H9 (cell line): ENCODE measurements around the gene APC. TPM values are rescaled to one million over a fixed set of nuclear protein-coding genes. Genes with fewer than 3 reads are reported as not detected.

ENCODE experiments used
- DNase-seq: peaks from one replicate; pipeline ENCODE4 v3.0.0-alpha.2; 2017
- H2AFZ ChIP-seq: one replicate; pipeline ENCODE4 v1.6.1; 2013; ENCODE audit warnings: mild to moderate bottlenecking, low read length, control low read depth, moderate library complexity
- H2AK5ac ChIP-seq: 2 replicates; pipeline ENCODE4 v1.6.1; 2013; ENCODE audit warnings: low read length, control low read depth, mixed read lengths; ENCODE audit not compliant: insufficient read length
- H2BK120ac ChIP-seq: one replicate; pipeline ENCODE4 v1.6.1; 2013; ENCODE audit warnings: low read depth, mild to moderate bottlenecking, low read length, control low read depth, inconsistent platforms; ENCODE audit not compliant: poor library complexity, severe bottlenecking
- H2BK12ac ChIP-seq: 2 replicates; pipeline ENCODE4 v1.6.1; 2013; ENCODE audit warnings: low read length, control low read depth, mixed read lengths, low read depth; ENCODE audit not compliant: insufficient read length
- H2BK15ac ChIP-seq: 2 replicates; pipeline ENCODE4 v1.6.1; 2013; ENCODE audit warnings: low read depth, low read length, control low read depth
- H2BK20ac ChIP-seq: one replicate; pipeline ENCODE4 v1.6.1; 2013; ENCODE audit warnings: low read depth, mild to moderate bottlenecking, low read length, control low read depth, inconsistent platforms; ENCODE audit not compliant: poor library complexity, severe bottlenecking
- H2BK5ac ChIP-seq: 2 replicates; pipeline ENCODE4 v1.6.1; 2013; ENCODE audit warnings: low read length, control low read depth, mixed read lengths; ENCODE audit not compliant: insufficient read length
- H3K14ac ChIP-seq: 2 replicates; pipeline ENCODE4 v1.6.1; 2013; ENCODE audit warnings: low read length, control low read depth; ENCODE audit not compliant: insufficient read depth
- H3K18ac ChIP-seq: 2 replicates; pipeline ENCODE4 v1.6.1; 2013; ENCODE audit warnings: low read depth, mild to moderate bottlenecking, mixed read lengths, low read length, control low read depth; ENCODE audit not compliant: insufficient read length
- H3K23ac ChIP-seq: 2 replicates; pipeline ENCODE4 v1.6.1; 2013; ENCODE audit warnings: low read length, control low read depth, mixed read lengths, low read depth; ENCODE audit not compliant: insufficient read length
- H3K23me2 ChIP-seq: 2 replicates; pipeline ENCODE4 v1.6.1; 2013; ENCODE audit warnings: low read depth, mild to moderate bottlenecking, mixed read lengths, low read length, control low read depth; ENCODE audit not compliant: insufficient read length, poor library complexity, severe bottlenecking
- H3K27ac ChIP-seq: 2 replicates; pipeline ENCODE4 v1.5.1; 2013; ENCODE audit warnings: low read length, control low read depth, mixed read lengths, low read depth; ENCODE audit not compliant: insufficient read length
- H3K27me3 ChIP-seq: 2 replicates; pipeline ENCODE4 v1.6.1; 2013; ENCODE audit warnings: low read length, control low read depth, inconsistent platforms; ENCODE audit not compliant: insufficient read depth
- H3K4ac ChIP-seq: 2 replicates; pipeline ENCODE4 v1.6.1; 2013; ENCODE audit warnings: low read depth, mild to moderate bottlenecking, control low read depth, inconsistent platforms, low read length, moderate library complexity
- H3K4me1 ChIP-seq: 2 replicates; pipeline ENCODE4 v1.6.1; 2013; ENCODE audit warnings: low read length, control low read depth, inconsistent platforms; ENCODE audit not compliant: insufficient read depth
- H3K4me2 ChIP-seq: 2 replicates; pipeline ENCODE4 v1.6.1; 2013; ENCODE audit warnings: low read length, control low read depth, mixed read lengths; ENCODE audit not compliant: insufficient read length, insufficient read depth
- H3K56ac ChIP-seq: 2 replicates; pipeline ENCODE4 v1.6.1; 2013; ENCODE audit warnings: low read depth, mild to moderate bottlenecking, mixed read lengths, low read length, control low read depth; ENCODE audit not compliant: insufficient read length
- H3K79me1 ChIP-seq: 2 replicates; pipeline ENCODE4 v1.6.1; 2013; ENCODE audit warnings: low read depth, mild to moderate bottlenecking, moderate library complexity, low read length, control low read depth, inconsistent platforms; ENCODE audit not compliant: insufficient read depth, poor library complexity, severe bottlenecking
- H3K79me2 ChIP-seq: 2 replicates; pipeline ENCODE4 v1.6.1; 2013; ENCODE audit warnings: low read length, control low read depth, inconsistent platforms; ENCODE audit not compliant: insufficient read depth
- H3K9ac ChIP-seq: 2 replicates; pipeline ENCODE4 v1.6.1; 2013; ENCODE audit warnings: low read length, control low read depth, mixed read lengths; ENCODE audit not compliant: insufficient read length; ENCODE audit errors: extremely low read depth
- H3K9me3 ChIP-seq: one replicate; pipeline ENCODE4 v1.6.1; 2013; ENCODE audit warnings: low read depth, low read length, inconsistent platforms; ENCODE audit not compliant: control insufficient read depth
- H3T11ph ChIP-seq: one replicate; pipeline ENCODE4 v1.6.1; 2013; ENCODE audit warnings: mild to moderate bottlenecking, low read length, control low read depth, inconsistent platforms
- H4K20me1 ChIP-seq: one replicate; pipeline ENCODE4 v1.6.1; 2013; ENCODE audit not compliant: control insufficient read depth, insufficient read length, insufficient read depth
- H4K5ac ChIP-seq: 2 replicates; pipeline ENCODE4 v1.6.1; 2013; ENCODE audit warnings: low read depth, mild to moderate bottlenecking, mixed read lengths, low read length, control low read depth; ENCODE audit not compliant: insufficient read length
- H4K8ac ChIP-seq: replicated peaks from 2 replicates; pipeline ENCODE4 v1.6.1; 2013; ENCODE audit warnings: low read length, control low read depth, mixed read lengths, low read depth; ENCODE audit not compliant: insufficient read length
- H4K91ac ChIP-seq: 2 replicates; pipeline ENCODE4 v1.6.1; 2013; ENCODE audit warnings: low read depth, mild to moderate bottlenecking, moderate library complexity, mixed read lengths, low read length, control low read depth; ENCODE audit not compliant: insufficient read length
- H3K27ac Mint-ChIP-seq, 3 experiments: 2 replicates in 2 of 3; 3 replicates in 1 of 3; pipeline ENCODE4 v1.8.0; 2020 to 2021; ENCODE audit warnings: mixed read lengths in 3 of 3, mild to moderate bottlenecking in 1 of 3, moderate library complexity in 1 of 3
- H3K27me3 Mint-ChIP-seq: 2 replicates; pipeline ENCODE4 v1.8.0; 2021; ENCODE audit warnings: low read depth, mild to moderate bottlenecking, moderate library complexity, mixed read lengths
- H3K36me3 Mint-ChIP-seq, 3 experiments: 2 replicates in 2 of 3; 3 replicates in 1 of 3; pipeline ENCODE4 v1.8.0; 2020 to 2021; ENCODE audit warnings: low read depth in 3 of 3, mixed read lengths in 3 of 3; ENCODE audit not compliant: insufficient read depth in 1 of 3
- H3K4me1 Mint-ChIP-seq, 2 experiments: 2 replicates each; pipeline ENCODE4 v1.8.0; 2020; ENCODE audit warnings: mixed read lengths in 2 of 2
- H3K4me3 Mint-ChIP-seq, 2 experiments: 2 replicates in 1 of 2; 3 replicates in 1 of 2; pipeline ENCODE4 v1.8.0; 2020 to 2021; ENCODE audit warnings: mild to moderate bottlenecking in 2 of 2, mixed read lengths in 2 of 2, moderate library complexity in 1 of 2
- H3K9me3 Mint-ChIP-seq, 2 experiments: 2 replicates in 1 of 2; 3 replicates in 1 of 2; pipeline ENCODE4 v1.8.0; 2020; ENCODE audit warnings: mild to moderate bottlenecking in 2 of 2, mixed read lengths in 2 of 2, moderate library complexity in 1 of 2
- CTCF ChIP-seq: fragments of 200-600 bp; sonication (generic); conservative IDR thresholded peaks from 3 replicates; pipeline ENCODE4 v1.8.0; 2021; ENCODE audit warnings: antibody characterized with exemption, mild to moderate bottlenecking
- WGBS: extraction: QIAGEN DNeasy Blood & Tissue Kit; methylation state at CpG from one replicate; pipeline ENCODE4 v1.1.7; 2013; ENCODE audit warnings: missing lambda C conversion rate, low lambda C conversion rate, mixed read lengths; ENCODE audit not compliant: insufficient read length; ENCODE audit errors: extremely low coverage; 5-methylcytosine and 5-hydroxymethylcytosine counted together
- total RNA-seq: library from RNA; stranded (reverse); gene quantifications from 2 replicates; pipeline ENCODE4 v1.2.1, GENCODE V29; 2021

The APC gene
- total RNA-seq, 1 experiment from 2014 or later, result 29.3 TPM

- no peak overlapping the region for H2AK5ac ChIP-seq
- no peak overlapping the region for H2BK15ac ChIP-seq
- H2BK5ac ChIP-seq, result no peak overlapping the region
- no peak for TF ChIP-seq CTCF
- H3K27me3 ChIP-seq, result no peaks in the 10 kb centered on the region
- no peak overlapping the region for H3K27ac ChIP-seq
- no peak overlapping the region for H4K5ac ChIP-seq
- peaks cover 31 to 34% of the 10 kb centered on the region in 2 experiments for H3K4me1 Mint-ChIP-seq
- H3K4ac ChIP-seq, result no peak overlapping the region
- peaks cover 4% of the 10 kb centered on the region for H3K79me1 ChIP-seq
- H3K9ac ChIP-seq, result no peak overlapping the region
- no peak overlapping the region for H2AFZ ChIP-seq
- H2BK12ac ChIP-seq, result no peak overlapping the region
- no peak overlapping the region for H3K27ac Mint-ChIP-seq
- no peak overlapping the region for H3K4me3 Mint-ChIP-seq
- H3K14ac ChIP-seq, result no peak overlapping the region
- peaks cover 0 to 4% (median 3%) of the 10 kb centered on the region in 3 experiments; a peak in 4 of 7 replicates for H3K36me3 Mint-ChIP-seq
- H4K8ac ChIP-seq, result no peak overlapping the region
- no peaks in the 10 kb centered on the region; the same call in none of the 2 replicates for H3K27me3 Mint-ChIP-seq
- no CpG with 5 or more reads among the region's 4 CpGs for WGBS
- H4K20me1 ChIP-seq, result no peaks in the 10 kb centered on the region
- no peak overlapping the region for H3T11ph ChIP-seq
- H4K91ac ChIP-seq, result no peak overlapping the region
- H3K79me2 ChIP-seq, result peaks cover 16% of the 10 kb centered on the region; the same call in 1 of the 2 replicates
- no peaks in the 10 kb centered on the region for H3K9me3 ChIP-seq
- no peak overlapping the region for H2BK120ac ChIP-seq
- H3K4me2 ChIP-seq, result no peak overlapping the region
- H3K18ac ChIP-seq, result no peak overlapping the region
- peaks cover 2% of the 10 kb centered on the region; the same call in 1 of the 2 replicates for H3K4me1 ChIP-seq
- no peak overlapping the region for H3K56ac ChIP-seq
- H3K23ac ChIP-seq, result no peak overlapping the region
- H3K23me2 ChIP-seq, result peaks cover 7% of the 10 kb centered on the region
- H2BK20ac ChIP-seq, result no peak overlapping the region
- DNase-seq, result no peak
- H3K9me3 Mint-ChIP-seq, result no peaks in the 10 kb centered on the region
Observed at GRCh38 chr5:112710896-112711295, 26.8 kb upstream of the APC start.
